ENCODE results near the gene NUPR1.
"Not testable (repeated sequence)": the region's sequence is repeated elsewhere in the genome, so short reads cannot be mapped to it uniquely, and the experiment has no call there.

The NUPR1 gene

DNA sequence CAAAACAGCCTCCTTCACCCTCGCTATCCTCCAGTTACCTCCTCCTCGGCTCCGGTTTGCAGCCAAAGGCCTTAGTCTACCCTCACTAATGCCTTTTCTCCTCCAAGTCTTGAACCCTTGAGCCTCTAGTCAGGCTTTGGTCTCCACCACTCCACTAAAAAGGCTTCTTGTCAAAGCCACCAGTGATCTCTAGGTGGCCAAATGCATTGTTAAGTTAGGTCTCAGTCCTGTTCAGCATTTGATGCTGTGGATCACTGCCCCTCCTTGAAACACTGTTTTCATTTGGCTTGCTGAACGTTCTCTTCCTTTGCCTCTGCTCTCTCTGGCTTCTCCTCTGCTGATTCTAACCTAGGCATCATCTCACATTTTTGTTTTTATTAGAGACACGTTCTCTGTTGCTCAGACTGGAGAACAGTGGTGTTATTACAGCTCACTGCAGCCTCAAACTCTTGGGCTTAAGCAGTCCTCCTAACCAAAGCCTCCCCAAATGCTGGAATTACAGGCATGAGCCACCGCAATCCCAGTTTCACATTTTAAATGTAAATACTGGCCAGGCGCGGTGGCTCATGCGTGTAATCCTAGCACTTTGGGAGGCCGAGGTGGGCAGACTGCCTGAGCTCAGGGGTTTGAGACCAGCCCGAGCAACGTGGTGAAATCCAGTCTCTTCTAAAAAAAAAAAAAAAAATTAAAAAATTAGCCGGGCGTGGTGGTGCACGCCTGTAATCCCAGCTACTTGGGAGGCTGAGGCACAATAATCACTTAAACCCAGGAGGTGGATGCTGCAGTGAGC, 16.1 kb upstream of the NUPR1 start:
- no peak for DNase-seq (ENCODE audit: low read depth)

DNA sequence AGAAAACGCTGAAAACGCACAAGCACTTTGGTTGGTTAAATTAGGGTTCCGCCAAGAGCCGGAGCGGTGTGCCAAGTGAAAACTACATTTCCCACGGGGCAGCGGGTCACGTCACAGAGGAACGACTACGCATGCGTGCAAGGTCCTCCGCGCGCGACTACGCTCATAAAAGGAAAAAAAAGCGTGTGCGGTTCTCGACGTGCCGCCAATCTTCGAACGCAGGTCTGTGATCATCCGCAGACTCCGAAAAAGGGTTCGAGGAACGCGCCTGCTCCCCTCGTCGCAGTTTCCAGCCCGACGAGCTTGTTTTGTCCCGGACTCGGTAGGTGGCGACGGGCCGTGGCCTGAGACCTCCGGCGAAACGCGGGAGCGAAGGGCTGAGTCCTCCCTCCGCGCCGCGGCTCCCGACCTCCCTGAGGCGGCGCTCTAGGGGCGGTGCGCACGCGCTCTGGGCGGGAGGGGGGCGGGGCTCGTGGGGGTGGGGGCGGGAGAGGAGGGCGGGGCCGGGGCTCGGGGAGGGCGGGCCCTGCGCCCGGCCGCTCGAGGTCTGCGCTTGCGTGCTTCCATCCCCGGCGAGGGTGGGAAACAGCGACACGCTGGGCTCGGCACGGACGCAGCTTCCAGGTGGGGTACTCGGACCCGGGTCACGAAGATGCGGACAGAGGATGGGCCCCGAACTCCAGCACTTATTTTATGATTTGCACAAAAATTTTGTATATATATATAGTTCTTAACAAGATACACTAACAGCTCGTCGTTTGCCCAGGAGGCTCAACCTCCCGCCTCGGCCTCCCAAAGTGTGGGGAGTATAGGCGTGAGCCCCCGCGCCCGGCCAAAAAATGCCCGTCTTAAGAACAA, 15.2 kb upstream of the NUPR1 start, which contains the start of gene SGF29:
Gene SGF29 (plus strand): TSS at position 145 of the 858 bp plus-strand sequence. CDS start 27,150 bp downstream, outside the sequence.
- DNase-seq (ENCODE audit: low read depth): peak; percentile 89

DNA sequence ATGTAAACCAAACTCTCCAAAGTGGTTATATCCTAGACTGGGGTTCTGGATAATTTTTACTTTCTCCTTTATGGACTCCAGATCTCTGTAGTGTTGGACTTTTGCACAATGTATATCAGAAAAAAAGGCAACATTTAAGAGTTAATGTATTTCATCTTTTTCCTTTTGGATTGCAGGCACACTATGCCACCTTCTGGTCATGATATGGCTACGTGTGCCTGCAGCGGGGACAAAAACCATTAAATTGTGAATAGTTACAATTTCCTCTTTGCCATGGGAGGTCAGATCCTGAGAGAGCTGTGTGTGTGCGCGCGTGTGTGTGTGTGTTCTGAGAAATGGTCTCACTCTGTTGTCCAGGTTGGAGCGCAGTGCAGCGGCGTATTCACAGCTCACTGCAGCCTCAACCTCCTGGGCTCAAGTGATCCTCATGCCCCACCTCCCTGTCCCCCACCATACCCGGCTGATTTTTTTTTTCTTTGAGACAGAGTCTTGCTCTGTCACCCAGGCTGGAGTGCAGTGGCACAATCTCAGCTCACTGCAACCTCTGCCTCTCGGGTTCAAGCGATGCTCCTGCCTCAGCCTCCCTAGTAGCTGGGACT, 10.6 kb upstream of the NUPR1 start:
- no peak for DNase-seq (ENCODE audit: low read depth)

GRCh38 chr16:28548306-28548802, 9.6 kb upstream of the NUPR1 start:
- no peak for DNase-seq (ENCODE audit: low read depth)

DNA sequence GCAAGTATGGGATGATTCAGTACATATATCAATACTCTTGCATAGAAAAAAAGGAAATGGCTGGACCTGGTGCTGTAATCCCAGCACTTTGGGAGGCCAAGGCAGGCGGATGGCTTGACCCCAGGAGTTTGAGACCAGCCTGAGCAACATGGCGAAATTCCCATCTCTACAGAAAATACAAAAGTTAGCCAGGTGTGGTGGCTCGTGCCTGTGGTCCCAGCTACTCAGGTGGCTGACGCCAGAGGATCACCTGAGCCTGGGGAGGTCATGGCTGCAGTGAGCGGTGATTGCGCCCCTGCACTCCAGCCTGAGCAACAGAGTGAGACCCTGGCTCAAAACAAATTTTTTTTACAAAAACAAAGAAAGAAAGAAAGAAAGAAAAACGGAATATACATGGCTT, 7.9 kb upstream of the NUPR1 start:
- no peak for DNase-seq (ENCODE audit: low read depth)

GRCh38 chr16:28545964-28546363, 7.2 kb upstream of the NUPR1 start:
- DNase-seq (ENCODE audit: low read depth): not testable (repeated sequence)

DNA sequence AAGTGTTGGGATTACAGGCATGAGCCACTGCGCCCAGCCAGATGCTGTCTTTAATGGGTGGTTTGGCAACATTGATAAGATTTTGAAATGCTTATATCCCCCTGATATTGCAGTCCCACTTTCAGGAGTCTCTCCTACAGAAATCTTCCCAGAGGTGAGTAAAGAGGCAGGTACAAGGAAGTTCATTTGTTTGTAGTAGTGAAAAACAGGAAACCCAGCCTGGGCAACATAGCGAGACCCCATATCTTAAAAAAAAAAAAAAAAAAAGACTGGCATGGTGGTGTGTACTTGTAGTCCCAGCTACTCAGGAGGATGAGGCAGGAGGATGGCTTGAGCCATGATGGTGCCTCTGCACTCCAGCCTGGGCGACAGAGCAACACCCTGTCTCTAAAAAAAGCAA, 6.2 kb upstream of the NUPR1 start:
- no peak for DNase-seq (ENCODE audit: low read depth)

- DNase-seq (ENCODE audit: low read depth): no peak
Measured at GRCh38 chr16:28543072-28543471, 4.3 kb upstream of the NUPR1 start.

GRCh38 chr16:28542646-28543045, 3.9 kb upstream of the NUPR1 start:
- DNase-seq (ENCODE audit: low read depth): no peak

DNA sequence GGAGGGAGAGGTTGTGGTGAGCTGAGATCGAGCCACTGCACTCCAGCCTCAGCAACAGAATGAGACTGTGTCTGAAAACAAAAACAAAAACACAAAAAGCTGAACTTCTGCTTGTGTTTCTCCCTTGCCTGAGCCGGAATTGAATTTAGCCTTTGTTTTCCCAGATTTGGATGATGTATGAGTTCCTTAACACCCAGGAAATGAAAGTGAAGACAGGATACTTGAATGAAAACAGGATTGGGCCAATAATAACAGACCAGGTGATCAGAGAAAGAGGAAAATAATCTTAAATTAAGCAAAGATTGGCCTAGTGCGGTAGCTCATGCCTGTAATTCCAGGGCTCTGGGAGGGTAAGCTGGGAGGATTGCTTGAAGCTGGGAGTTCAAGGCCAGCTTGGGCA, 1.6 kb upstream of the NUPR1 start:
- no peak for DNase-seq (ENCODE audit: low read depth)

- no peak for DNase-seq (ENCODE audit: low read depth)
Measured at GRCh38 chr16:28537964-28538732, 626 bp downstream of the NUPR1 start.

DNA sequence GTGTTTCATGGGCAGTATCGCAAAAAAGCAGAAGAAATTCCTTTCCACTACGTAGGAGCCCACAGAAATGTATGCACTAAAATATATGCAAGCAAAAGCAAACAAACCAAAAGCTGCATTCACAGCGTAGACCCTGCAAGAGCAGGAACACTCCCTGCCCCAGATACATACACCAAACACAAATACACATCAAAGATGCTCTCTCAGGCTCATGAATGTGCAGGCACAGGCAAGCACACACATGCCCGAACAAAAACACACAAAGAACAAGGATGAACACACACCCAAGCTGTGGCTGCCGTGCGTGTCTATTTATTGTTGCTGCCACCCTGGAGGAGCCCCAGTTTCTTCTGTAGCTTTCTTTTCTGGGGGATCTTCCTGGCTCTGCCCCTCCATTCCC, 1.7 kb downstream of the NUPR1 start:
- DNase-seq (ENCODE audit: low read depth): no peak

GRCh38 chr16:28534542-28535373, 4.0 kb downstream of the NUPR1 start:
- DNase-seq (ENCODE audit: low read depth): no peak

GRCh38 chr16:28532940-28533647, 5.7 kb downstream of the NUPR1 start:
- no peak for DNase-seq (ENCODE audit: low read depth)

GRCh38 chr16:28531777-28532744, 6.7 kb downstream of the NUPR1 start:
- no peak for DNase-seq (ENCODE audit: low read depth)

- DNase-seq (ENCODE audit: low read depth): no peak
Measured at GRCh38 chr16:28529124-28529523, 9.7 kb downstream of the NUPR1 start.

GRCh38 chr16:28528463-28528867, 10.3 kb downstream of the NUPR1 start:
- no peak for DNase-seq (ENCODE audit: low read depth)

DNA sequence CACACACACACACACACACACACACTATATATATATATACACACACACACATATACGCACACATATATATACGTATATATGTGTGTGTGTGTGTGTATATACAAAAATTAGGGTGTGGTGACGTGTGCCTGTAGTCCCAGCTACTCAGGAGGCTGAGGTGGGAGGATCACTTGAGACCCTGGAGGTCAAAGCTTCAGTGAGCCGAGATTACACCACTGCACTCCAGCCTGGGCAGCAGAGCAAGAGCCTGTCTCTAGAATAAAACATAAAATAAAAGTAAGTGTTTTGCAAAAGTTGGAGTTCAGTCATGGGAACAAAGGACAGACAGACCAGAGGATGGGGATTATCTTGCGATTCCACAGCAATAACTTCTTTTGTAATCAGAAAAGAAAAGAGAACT, 10.8 kb downstream of the NUPR1 start:
- DNase-seq (ENCODE audit: low read depth): no peak

All from T follicular helper cell (primary cell).